OCI-LY1 (cell line): ENCODE results near the gene SEC24C.

ENCODE experiments used
- CTCF ChIP-seq: fragments of 200-600 bp; sonication (generic), shearing (Covaris generic); IDR thresholded peaks from 2 replicates; pipeline ENCODE4 v1.5.1; 2017; ENCODE audit warnings: mild to moderate bottlenecking, antibody characterized with exemption, low read length, moderate library complexity, mixed read lengths
- EZH2 ChIP-seq: fragments of 200-600 bp; sonication (generic), shearing (Covaris generic); IDR thresholded peaks from 2 replicates; pipeline ENCODE4 v1.8.0; 2017; ENCODE audit warnings: borderline replicate concordance, mixed run types, mild to moderate bottlenecking, antibody characterized with exemption, low read length, moderate library complexity, mixed read lengths

- TF ChIP-seq CTCF (no peak), EZH2 (no peak)
Measured at GRCh38 chr10:73809061-73809818, 65.1 kb downstream of the SEC24C start.
